GM21529 (cell line): Measurements from ENCODE around the gene KATNB1.
"Not testable (repeated sequence)": the region's sequence is repeated elsewhere in the genome, so short reads cannot be mapped to it uniquely, and the experiment has no call there.

Experiments used
- ATAC-seq: cut with Tn5 transposase; IDR thresholded peaks from one replicate; pipeline ENCODE4 v1.9.1; 2021; ENCODE audit not compliant: unreplicated experiment

The KATNB1 gene

DNA sequence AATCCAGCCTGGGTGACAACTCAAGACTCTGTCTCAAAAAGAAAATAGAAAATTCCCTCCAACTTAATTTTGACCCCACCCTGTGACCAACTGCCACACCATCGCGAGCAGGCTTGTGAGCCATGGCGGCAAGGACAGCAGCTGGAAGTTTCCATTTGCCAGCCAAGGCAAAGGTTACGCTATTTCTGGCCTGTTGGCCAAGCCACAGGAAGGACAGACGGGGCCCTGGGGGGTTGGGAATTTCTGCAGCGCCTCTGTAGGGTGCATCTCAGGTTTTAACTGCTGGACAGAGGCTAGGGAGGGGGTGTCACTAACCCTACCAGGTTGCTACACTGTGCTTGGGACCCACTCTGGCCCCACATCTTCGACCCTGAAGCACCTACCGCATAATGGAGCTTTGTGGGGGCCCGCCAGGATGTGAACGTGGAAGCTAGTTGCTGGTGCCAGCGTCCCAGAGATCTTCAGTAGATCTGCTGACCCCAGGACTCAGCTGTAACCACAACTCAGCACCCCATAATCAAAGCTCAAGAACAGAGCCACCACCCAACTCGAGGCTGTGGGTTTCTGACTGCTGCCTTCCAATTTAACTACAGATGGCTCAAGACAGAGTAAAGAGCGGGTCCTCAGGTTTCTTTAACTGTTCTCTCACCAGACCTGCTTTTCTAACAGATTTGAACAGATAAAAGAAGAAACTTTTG lies 55.8 kb downstream of the KATNB1 start:
- ATAC-seq: no peak

DNA sequence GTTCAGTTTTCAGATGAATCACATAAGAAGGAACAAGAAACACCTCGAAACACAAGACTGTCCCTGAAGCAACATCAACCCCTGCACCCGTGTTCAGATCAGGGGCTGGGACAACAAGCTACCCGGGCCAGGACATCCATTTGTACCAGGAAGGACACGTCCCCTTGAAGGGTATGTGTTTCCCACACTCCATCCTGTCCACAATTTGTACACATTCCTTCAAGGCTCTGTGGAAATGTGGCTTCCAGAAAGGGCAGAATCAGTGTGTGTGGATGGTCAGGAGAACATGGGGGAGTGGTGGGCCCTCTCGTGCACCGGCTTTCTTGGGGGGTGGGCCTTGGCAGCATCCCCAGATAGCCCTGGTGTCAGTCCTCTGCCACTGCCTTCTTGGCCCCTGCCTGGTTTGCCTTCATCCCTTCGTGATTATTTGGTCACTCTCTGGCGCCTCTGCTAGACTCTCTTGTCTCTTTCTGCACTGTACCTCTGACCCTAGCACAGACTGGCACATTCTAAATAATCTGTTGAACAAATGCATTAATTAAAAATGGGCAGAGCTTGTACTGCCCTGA lies 56.4 kb downstream of the KATNB1 start:
- no peak for ATAC-seq

GRCh38 chr16:57794849-57795430 lies 59.4 kb downstream of the KATNB1 start:
- ATAC-seq: no peak

DNA sequence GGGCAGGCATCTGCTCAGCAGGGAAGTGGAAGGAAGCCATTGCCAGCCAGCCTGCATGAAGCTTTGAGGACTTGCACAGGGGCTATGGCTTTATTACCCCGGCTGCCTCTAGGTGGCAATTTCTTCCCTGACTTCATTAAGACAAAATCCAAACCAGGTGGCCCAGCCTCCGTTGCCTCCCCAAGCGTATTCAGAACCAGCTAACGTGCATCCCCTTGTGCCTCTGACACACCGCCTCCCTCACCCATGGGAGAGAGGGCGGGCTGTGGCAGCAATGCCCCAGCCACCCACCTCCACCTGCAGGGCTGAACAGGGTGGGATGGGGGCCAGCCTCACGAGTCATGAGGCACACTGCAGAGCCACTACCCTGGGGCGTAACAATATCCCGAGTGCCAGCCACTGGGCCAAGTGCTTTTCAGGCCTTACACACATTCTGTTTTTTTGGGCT lies 59.9 kb downstream of the KATNB1 start:
- no peak for ATAC-seq

DNA sequence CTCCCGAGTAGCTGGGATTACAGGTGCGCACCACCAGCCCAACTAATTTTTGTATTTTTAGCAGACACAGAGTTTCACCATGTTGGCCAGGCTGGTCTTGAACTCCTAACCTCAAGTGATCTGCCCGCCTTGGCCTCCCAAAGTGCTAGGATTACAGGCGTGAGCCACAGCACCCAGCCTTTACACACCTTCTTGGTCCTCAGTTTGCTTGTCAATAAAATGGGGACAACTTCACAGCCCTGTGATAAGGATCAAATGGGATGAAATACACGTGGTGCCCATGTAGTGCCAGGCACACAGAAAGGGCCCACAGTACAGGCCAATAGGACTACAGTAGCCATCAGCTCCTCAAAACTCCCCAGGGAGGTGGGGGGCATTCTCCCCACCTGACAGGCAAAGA lies 60.4 kb downstream of the KATNB1 start:
- ATAC-seq: not testable (repeated sequence)

GRCh38 chr16:57797216-57797525 lies 61.6 kb downstream of the KATNB1 start:
- no peak for ATAC-seq

- no peak for ATAC-seq
Observed at GRCh38 chr16:57797526-57798266, 62.1 kb downstream of the KATNB1 start.

- no peak for ATAC-seq
Observed at GRCh38 chr16:57798267-57798810, 62.8 kb downstream of the KATNB1 start.

- ATAC-seq: no peak
Observed at GRCh38 chr16:57798953-57799599, 63.5 kb downstream of the KATNB1 start.

DNA sequence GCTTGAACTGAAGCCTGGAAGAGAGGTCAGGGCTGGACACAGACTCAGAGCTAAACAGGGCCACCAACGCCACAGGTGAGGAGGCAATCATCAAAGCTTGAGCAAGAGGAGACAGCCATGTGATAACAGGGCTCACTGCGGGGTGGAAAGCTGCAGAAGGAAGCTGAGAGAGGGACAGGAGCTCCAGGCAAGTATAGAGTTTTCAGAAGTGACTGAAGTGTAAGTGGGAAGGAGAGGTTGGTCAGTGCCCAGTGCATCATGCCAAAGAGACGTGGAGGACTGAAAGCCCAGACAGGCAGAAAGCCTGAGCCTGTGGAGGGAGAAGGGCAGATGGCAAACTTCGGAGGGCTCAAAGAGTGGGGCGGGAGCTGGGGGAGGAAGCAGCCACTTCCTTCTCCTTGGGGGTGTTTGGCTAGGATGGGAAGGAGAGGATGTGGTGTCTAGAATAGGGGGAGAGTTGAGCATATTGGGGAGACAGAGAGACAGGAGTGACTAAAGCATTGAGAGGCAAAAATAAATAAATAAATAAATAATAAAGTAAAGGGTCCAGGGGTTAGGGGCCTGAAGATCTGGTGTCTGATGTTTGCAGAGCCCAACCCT lies 64.1 kb downstream of the KATNB1 start:
- ATAC-seq: no peak

DNA sequence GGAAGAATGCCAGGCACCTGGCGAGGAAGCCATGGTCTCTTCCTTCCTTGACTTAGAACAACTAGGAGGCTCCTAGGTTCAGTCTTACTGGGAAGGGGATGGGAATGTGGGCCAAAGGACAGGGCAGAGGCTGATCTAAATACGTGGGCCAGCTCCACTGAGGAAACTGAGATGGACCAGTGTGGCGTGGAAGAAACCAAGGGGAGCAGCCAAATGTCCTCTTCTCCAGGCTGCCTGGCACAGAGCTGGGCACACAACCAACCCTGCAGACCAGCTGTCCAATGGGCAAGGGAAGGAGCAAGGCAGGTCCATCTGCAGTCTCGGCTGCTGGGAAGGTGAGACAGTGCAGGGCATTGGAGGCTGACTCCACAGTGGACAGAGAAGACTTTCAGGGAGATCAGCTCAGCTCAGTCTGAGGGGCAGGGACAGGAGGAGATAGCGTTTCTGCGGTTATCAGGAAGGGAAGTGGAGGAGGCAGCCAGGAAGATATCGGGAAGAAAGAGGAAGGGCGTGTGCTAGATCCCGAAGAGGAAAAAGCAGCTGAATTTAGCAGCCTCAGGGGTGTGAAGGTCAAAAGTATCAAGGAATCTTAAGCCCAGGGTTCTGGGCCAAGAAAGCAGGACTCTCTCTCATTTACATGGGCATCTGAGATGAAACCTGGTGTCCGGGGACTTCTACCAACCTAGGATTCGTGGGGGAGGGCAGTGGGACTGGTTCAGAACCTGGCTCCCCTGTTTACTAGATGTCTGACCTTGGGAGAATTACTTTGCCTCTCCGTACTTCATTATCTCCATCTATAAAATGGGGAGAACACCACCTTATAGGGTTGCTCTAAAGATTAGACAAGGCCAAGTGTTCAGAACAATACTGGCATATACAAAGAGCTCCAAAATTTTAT lies 64.9 kb downstream of the KATNB1 start:
- no peak for ATAC-seq

GRCh38 chr16:57801098-57801808 lies 65.7 kb downstream of the KATNB1 start:
- no peak for ATAC-seq

- no peak for ATAC-seq
Observed at GRCh38 chr16:57801809-57802340, 66.3 kb downstream of the KATNB1 start.

DNA sequence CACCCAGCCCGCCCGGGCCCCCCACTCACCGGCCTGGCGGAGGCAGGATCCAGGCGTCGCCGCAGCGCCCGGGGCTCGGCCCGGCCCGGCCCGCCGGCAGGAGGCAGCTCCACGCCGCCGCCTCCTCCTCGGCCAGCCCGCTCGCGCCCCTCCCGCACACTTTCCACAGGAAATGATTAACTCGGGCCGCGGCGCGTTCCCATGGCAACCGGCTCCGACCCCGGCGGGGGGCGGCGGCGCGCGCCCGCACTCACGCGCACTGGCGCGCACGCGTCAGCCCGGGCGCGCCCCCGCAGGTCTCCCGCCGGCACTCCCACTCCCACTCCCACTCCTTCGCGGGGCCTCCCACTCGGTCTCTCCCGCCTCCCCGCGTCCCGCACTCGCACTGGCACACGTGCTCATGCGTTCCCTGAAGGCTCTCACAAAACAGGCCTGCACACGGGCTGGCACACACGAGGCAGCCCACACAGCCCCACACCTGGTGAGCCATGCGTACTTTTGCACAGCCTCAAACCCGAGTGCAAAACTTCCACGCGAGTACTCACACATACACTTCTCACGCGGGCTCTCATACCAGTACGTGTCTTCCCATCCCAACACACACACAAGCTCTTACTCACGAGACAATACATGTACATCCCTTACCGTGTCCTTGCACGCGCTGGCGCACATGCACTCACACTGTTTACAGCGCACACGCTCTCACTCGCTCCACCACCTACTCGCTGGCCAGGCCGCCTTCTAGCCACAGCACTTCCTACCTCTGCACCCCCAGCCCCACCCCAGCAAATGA lies 67.0 kb downstream of the KATNB1 start, which contains the start of gene KIFC3:
Gene KIFC3 (minus strand): TSS at position 151 of the 793 bp plus-strand sequence. CDS start 4,248 bp downstream, outside the sequence.
- no peak for ATAC-seq

- ATAC-seq: no peak
Observed at GRCh38 chr16:57803134-57803990, 67.8 kb downstream of the KATNB1 start.

DNA sequence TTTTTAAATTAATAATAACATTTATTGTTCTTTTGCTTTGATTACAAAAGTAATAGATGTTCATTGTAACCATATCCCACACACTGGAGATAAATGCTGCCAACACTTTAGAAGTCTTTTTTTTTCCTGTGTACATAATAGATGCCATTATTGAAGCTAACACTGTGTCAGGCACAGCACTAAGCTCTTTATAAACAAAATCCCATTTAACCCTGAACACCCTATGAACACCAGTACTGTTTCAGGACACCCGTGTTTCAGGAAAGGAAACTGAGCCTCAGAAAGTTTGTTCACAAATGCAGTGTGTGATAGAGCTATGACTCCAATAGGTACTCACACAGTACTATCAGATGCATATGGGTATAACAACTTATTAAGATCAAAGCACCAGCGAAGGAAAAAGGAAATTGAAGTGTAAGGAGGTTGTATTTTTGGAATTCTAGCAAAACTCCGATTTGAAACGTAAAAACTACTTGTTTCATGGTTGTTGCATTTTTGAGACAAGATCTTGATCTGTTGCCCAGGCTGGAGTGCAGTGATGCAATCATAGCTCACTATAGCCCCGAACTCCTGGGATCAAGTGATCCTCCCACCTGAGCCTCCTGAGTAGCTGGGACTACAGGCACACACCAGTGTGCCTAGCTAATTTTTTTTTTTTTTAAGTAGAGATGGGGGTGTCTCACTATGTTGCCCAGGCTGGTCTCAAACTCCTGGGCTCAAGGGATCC lies 68.7 kb downstream of the KATNB1 start:
- no peak for ATAC-seq
